Left ventricle myocardium superior (tissue), 1 donor: ENCODE results near the gene LIMCH1. TPM values are rescaled to one million over a fixed set of nuclear protein-coding genes. Genes with fewer than 3 reads are reported as not detected.
"Not testable (repeated sequence)": the region's sequence is repeated elsewhere in the genome, so short reads cannot be mapped to it uniquely, and the experiment has no call there.

ENCODE experiments used
- ATAC-seq: fragments of 200-7000 bp; cut with Tn5 transposase; one replicate; pipeline ENCODE4 v1.9.1; 2020; ENCODE audit warnings: mild to moderate bottlenecking, moderate library complexity
- DNase-seq: peaks from one replicate; pipeline ENCODE4 v3.0.0-alpha.2; 2020
- intact Hi-C: fragments of 100-400 bp; cut with micrococcal nuclease; formaldehyde crosslinking; loops from one replicate; pipeline ENCODE4 v1.11.0; 2022
- total RNA-seq: library from RNA; stranded (reverse); fragmentation: NEBNext Ultra II Directional; extraction: Animal tissue kit (Norgen Biotek cat#: 25700); gene quantifications from one replicate; pipeline ENCODE4 v1.2.1, GENCODE V29; 2021
- donor health status: DM: no; HTN: yes; CAD: no; lungs with severe emphysema.

LIMCH1 gene
- total RNA-seq, 1 donor from 2014 or later, result 232 TPM

GRCh38 chr4:41696763-41697162 is 158.8 kb downstream of the LIMCH1 start:
- DNase-seq (no peak), ATAC-seq (no peak)
- intact Hi-C loops, result loop anchor here (5.0 kb wide), 1 partner anchor 186 kb away; no protein-coding TSS in a partner anchor

DNA sequence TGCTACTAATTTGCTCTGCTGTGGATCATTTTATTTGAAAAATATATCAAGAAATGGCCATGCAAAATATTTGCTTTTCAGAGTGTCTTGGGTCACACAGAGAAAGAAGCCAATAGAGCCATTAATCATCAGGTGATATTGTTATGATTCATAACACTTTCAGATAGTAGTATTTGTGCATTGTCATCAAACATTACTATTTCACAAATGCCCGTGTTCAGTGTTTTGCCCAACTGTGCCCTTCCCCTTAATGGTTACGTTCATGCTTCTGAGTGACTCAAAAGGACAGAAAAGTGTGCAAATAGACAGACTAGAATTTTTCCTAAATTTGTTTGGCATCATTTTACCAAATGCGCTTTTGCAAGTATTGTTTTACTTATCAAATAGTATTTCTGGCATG is 164.0 kb downstream of the LIMCH1 start:
- no peak for ATAC-seq
- intact Hi-C loops, result no loop called here
- no peak for DNase-seq

GRCh38 chr4:41702770-41703169 is 164.8 kb downstream of the LIMCH1 start:
- DNase-seq (no peak), ATAC-seq (no peak)
- intact Hi-C loops, result no loop called here

DNA sequence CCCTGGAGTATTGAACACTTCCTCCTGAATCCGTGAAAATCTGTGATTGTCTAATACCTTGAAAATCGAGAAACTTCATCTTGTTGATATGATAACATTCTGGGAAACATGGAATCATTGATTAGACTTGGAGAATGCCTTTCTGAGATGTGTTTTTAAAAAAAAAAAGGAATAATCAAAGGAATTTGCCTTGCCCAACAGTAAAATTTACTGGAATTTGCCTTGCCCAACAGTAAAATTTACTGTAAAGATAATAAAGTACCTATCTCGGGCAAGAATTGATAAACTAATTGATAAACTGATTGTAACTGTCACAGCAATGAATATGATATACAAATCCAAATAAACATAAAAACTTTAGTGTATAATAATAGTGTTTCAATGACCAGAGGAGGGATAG is 165.8 kb downstream of the LIMCH1 start:
- DNase-seq, result no peak
- ATAC-seq, result no peak
- intact Hi-C loops, result no loop called here

- DNase-seq (no peak), ATAC-seq (no peak)
- intact Hi-C loops, result no loop called here
These were observed 172.0 kb downstream of the LIMCH1 start for GRCh38 chr4:41709844-41710481.

DNA sequence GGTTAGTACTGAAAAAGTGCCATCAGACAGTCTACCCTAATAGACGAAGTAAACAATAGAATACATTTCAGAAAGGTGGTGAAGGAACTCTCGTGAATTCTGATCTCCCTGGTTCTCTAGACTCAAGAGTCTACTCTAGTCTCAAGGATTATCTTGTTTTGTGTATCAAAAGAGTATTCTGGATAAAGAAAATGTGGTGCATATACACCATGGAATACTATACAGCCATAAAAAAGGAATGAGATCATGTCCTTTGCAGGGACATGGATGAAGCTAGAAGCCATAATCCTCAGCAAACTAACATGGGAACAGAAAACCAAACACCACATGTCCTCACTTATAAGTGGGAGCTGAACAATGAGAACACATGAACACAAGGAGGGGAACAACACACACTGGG is 173.7 kb downstream of the LIMCH1 start:
- ATAC-seq, intact Hi-C loops: not testable (repeated sequence)

GRCh38 chr4:41712425-41712824 is 174.5 kb downstream of the LIMCH1 start:
- DNase-seq, result no peak
- ATAC-seq, result no peak
- intact Hi-C loops, result no loop called here

More for the DNA sequence above, 173.7 kb downstream of the LIMCH1 start:
- not testable (repeated sequence) for DNase-seq

GRCh38 chr4:41713768-41714167 is 175.8 kb downstream of the LIMCH1 start:
- intact Hi-C loops, result no loop called here
- ATAC-seq (no peak), DNase-seq (no peak)

DNA sequence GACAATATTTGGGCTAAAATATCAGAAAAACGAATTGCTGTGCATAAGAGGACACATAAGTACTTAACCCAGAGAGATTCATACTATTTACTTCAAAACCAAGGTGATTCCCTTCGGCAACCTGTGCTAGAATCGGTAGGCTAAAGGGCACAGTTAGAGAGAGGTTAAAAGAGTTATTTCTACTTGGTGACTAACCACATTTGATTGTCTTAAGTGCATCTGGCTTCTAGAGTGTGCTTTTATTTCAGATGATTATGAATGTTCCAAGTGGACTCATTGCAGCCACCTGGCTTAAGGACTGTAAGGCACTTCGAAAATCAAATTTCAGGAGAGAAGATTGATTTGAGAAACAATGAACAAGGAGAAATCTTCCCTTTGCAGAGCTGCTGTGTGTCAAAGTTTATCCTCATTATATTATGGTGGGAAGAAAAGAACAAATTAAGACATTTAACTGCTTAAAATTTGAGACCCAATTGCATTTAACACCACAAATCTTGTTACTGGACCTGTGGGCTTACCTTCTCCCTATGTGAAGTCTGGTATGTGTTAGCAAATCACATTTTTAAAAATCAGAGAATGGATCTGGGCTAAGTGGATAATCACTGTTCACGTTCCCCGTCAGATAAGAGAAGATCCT is 176.5 kb downstream of the LIMCH1 start:
- ATAC-seq, result no peak
- intact Hi-C loops, result no loop called here
- DNase-seq, result no peak

- intact Hi-C loops, result no loop called here
- DNase-seq (no peak), ATAC-seq (no peak)
These were observed 177.2 kb downstream of the LIMCH1 start for GRCh38 chr4:41715155-41715554.

GRCh38 chr4:41718907-41719306 is 180.9 kb downstream of the LIMCH1 start:
- ATAC-seq (no peak), DNase-seq (no peak)
- intact Hi-C loops, result no loop called here

DNA sequence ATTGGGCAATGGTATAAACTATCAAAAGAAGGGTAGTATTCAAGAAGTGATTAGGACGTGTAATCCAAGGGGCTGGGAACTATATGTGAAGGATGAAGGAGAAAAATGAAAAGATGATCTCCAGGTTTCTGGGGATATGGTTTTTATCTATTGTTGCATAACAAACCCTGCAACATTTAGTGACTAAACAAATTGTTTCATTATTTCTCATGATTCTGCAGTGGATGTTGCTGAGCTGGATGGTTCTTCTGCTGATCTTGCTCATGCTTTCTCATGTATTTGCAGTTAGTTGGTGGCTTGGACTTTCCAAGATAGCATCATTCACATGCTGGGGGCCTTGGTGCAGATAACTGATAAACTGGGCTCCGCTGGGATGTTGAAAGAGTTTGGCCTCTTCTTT is 181.5 kb downstream of the LIMCH1 start:
- no peak for ATAC-seq
- no peak for DNase-seq
- intact Hi-C loops, result no loop called here

- ATAC-seq, result no peak
- intact Hi-C loops, result no loop called here
- no peak for DNase-seq
These were observed 184.2 kb downstream of the LIMCH1 start for GRCh38 chr4:41722181-41722580.

DNA sequence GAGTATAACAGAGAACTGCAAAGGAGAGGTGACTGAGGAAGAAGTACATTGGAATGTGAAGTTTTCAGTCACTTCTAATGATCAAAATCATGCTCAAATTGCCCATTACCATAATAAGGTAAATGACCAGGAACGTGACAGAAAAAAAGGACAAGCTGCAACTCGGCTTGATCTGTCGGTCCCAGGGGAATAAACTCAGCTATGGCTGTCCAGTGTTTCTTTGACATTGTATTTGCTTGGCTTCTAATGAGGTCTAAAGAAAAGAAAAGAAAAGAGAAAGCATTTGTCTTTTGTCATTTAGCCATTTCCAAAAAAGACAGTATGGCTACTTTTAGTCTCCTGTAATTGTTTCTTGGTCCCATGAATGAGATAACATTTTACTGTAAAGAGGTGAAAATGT is 185.3 kb downstream of the LIMCH1 start:
- ATAC-seq (no peak), DNase-seq (no peak)
- intact Hi-C loops, result no loop called here

DNA sequence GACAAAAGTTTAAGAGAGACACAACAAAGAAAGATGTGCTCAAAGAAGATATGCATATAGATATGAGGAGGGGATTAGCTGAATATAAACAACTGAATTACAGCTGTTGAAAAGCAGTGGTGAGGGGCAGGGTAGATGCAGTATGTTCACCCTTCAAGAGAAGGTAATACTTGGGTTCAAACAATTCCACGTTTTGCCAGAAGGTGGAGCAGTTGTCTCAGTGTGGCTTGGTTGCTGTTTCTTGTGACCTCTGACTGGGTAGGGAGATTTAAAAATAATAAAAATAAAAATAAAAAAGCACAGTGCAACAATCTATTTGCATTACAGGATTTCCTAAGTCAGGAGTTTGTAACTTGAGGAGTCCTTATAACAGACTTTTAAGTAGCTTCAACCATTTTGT is 187.3 kb downstream of the LIMCH1 start:
- ATAC-seq (no peak), DNase-seq (no peak)
- intact Hi-C loops, result no loop called here

DNA sequence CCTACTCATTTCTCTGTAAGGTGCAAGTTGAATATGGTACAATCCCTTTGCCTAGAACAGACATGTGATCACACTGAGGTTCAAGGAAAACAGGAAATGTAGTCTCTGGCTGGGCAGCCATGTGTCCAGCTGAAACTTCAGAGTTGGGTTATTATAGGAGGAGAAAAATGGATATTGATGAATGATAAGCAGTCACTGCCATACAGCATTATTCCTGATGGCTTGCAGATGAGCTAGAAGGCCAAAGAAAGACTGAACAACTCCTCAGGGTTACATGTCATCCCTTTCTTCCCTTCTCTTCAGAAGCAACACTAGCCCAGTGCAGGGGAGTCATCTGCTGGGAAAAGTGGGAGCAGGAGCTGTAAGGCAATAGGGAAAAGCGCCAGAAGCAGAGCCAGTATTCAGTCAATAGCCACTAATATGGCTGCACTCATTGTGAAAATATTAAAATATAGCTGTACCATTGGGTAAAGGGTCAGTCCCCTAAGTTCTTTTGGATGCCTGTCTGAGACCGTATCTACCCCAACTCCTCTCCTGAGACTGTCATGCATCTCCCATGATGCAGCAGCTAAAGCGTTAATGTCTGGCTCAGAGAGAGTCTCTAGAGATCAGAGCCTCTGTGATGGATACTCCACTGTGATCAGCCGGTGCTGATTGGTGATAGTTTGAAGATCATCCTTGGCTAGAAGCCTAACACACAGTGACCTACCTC is 190.1 kb downstream of the LIMCH1 start:
- intact Hi-C loops, result no loop called here
- DNase-seq (no peak), ATAC-seq (no peak)

GRCh38 chr4:41728573-41728913 is 190.6 kb downstream of the LIMCH1 start:
- intact Hi-C loops, result no loop called here
- DNase-seq, result no peak
- ATAC-seq, result no peak

DNA sequence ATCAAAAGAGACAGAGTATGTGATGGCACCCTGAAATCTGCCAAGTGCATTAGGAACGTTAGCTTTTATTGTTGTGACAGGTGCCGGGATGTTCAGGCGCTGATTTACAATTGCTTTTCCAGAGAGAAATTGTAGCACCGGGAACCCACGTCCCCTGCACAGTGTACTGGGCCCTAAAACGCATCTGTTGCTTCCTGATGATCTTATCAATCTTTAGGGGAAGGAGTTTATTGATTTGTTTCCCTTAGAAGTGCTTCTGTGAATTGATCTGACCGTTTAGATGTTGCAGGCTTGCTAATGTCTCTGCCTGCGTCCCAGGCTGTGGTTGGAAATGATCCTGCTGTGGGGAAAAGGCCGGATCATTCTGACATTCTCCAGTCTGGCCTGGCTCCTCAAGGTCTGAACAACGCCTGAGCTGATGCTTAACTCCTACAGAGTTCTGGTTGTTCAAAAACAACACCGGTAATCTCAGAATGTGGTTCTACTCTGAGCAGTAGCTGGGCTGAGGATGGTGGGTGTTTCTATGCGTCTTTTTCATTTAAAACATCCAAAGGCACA is 193.7 kb downstream of the LIMCH1 start:
- ATAC-seq (no peak), DNase-seq (no peak)
- intact Hi-C loops, result no loop called here

DNA sequence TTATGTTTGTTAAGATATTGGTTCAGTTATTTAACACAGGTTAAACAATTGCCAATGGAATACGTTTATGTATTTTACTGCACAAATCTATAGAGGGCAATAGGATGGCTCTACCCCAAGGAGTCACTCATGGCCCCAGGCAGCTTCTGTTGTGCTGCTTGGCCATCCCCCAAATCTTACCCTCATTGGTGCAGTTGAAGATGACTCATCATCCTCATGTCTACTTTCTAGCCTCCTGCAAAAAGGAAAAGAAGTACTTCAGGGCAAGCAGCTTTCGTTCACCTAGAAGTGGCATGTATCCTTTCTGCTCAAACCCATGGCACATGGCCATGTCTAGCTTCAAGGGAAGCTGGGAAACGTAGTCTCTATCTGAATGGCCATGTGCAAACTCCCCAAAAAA is 196.4 kb downstream of the LIMCH1 start:
- intact Hi-C loops, result no loop called here
- no peak for DNase-seq
- no peak for ATAC-seq

- intact Hi-C loops, ATAC-seq, DNase-seq: not testable (repeated sequence)
These were observed 199.5 kb downstream of the LIMCH1 start for GRCh38 chr4:41737491-41737890.
